ENCODE data around the gene MAVS. TPM values are rescaled to one million over a fixed set of nuclear protein-coding genes. Genes with fewer than 3 reads are reported as not detected.

The MAVS gene
- total RNA-seq, 1 experiment from 2014 or later = 23.4 TPM

DNA sequence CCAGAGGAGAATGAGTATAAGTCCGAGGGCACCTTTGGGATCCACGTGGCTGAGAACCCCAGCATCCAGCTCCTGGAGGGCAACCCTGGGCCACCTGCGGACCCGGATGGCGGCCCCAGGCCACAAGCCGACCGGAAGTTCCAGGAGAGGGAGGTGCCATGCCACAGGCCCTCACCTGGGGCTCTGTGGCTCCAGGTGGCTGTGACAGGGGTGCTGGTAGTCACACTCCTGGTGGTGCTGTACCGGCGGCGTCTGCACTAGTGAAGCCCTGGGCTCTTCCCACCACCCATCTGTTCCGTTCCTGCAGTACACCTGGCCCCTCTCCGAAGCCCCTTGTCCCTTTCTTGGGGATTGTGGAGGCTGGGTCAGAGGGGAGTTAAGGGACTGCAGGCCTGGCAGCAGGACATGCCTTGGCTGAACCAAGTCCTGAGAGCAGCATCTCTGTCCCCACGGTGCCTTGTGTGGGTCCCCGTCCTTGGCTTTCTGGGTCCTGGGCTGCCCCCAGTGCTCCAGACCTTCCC is 19.3 kb downstream of the MAVS start (continued):
- TF ChIP-seq, protein P1, sequence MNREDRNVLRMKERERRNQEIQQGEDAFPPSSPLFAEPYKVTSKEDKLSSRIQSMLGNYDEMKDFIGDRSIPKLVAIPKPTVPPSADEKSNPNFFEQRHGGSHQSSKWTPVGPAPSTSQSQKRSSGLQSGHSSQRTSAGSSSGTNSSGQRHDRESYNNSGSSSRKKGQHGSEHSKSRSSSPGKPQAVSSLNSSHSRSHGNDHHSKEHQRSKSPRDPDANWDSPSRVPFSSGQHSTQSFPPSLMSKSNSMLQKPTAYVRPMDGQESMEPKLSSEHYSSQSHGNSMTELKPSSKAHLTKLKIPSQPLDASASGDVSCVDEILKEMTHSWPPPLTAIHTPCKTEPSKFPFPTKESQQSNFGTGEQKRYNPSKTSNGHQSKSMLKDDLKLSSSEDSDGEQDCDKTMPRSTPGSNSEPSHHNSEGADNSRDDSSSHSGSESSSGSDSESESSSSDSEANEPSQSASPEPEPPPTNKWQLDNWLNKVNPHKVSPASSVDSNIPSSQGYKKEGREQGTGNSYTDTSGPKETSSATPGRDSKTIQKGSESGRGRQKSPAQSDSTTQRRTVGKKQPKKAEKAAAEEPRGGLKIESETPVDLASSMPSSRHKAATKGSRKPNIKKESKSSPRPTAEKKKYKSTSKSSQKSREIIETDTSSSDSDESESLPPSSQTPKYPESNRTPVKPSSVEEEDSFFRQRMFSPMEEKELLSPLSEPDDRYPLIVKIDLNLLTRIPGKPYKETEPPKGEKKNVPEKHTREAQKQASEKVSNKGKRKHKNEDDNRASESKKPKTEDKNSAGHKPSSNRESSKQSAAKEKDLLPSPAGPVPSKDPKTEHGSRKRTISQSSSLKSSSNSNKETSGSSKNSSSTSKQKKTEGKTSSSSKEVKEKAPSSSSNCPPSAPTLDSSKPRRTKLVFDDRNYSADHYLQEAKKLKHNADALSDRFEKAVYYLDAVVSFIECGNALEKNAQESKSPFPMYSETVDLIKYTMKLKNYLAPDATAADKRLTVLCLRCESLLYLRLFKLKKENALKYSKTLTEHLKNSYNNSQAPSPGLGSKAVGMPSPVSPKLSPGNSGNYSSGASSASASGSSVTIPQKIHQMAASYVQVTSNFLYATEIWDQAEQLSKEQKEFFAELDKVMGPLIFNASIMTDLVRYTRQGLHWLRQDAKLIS (CRISPR knock-in tag; IDR thresholded peaks at IDR 0.05; ENCODE audit: borderline replicate concordance) = no peak
- no peak for TF ChIP-seq FOXP1 (CRISPR knock-in tag; IDR thresholded peaks at IDR 0.05; ENCODE audit: borderline replicate concordance)
- TF ChIP-seq TEAD4 (CRISPR knock-in tag; IDR thresholded peaks at IDR 0.05) = no peak
- no peak for TF ChIP-seq ZNF416 (CRISPR knock-in tag; IDR thresholded peaks at IDR 0.05)
- no peak for TF ChIP-seq NFE2L1 (CRISPR knock-in tag; IDR thresholded peaks at IDR 0.05)
- no peak for TF ChIP-seq JAZF1 (CRISPR knock-in tag; IDR thresholded peaks at IDR 0.05)
- TF ChIP-seq EMX1 (CRISPR knock-in tag; IDR thresholded peaks at IDR 0.05) = no peak

DNA sequence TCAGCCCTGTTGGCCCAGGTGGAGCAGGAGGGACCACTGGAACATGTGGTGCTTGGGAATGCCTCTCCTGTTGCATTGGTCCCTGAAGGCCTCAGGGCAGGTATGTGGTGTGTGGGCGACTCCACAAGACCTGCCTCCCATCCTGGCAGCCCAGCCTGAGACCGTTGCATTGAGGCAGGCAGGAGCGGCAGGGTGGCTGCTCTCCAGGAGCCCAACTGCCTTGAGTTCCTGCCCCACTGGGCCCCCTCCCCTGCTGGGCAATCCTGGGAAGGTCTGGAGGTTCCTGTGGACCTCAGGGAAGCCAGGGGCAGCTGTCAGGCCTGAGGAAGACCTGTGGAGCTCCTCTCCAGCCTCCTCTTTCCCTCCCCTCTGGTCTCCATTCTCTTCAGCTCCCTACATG is 19.8 kb downstream of the MAVS start:
- ChIA-PET POLR2A (interaction anchor here (2.4 kb wide), 1 partner anchor 66 kb away, joined by 7 read pairs; no protein-coding TSS in a partner anchor), CTCF (interaction anchor here (1.0 to 3.8 kb wide), 3 partner anchors 12 to 219 kb away, joined by 3 to 26 read pairs (median 3); partner anchors contain the start of gene CENPB)
- no peak for ATAC-seq
- Mint-ChIP-seq H3K36me3 (peaks cover 32% of the 10 kb centered on the region), H3K4me3 (no peak overlapping the region), H3K4me1 (no peaks in the 10 kb centered on the region), H3K27me3 (ENCODE audit: low read depth) (no peaks in the 10 kb centered on the region), H3K9me3 (peaks cover 5% of the 10 kb centered on the region), H3K27ac (no peak overlapping the region)
- no peak for DNase-seq (ENCODE audit: low spot score)
- TF ChIP-seq JAZF1 (CRISPR knock-in tag; IDR thresholded peaks at IDR 0.05) = no peak
- TF ChIP-seq TCF7 (CRISPR knock-in tag; IDR thresholded peaks at IDR 0.05; ENCODE audit: low read depth) = no peak
- TF ChIP-seq, protein P2, sequence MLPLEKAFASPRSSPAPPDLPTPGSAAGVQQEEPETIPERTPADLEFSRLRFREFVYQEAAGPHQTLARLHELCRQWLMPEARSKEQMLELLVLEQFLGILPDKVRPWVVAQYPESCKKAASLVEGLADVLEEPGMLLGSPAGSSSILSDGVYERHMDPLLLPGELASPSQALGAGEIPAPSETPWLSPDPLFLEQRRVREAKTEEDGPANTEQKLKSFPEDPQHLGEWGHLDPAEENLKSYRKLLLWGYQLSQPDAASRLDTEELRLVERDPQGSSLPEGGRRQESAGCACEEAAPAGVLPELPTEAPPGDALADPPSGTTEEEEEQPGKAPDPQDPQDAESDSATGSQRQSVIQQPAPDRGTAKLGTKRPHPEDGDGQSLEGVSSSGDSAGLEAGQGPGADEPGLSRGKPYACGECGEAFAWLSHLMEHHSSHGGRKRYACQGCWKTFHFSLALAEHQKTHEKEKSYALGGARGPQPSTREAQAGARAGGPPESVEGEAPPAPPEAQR (CRISPR knock-in tag; IDR thresholded peaks at IDR 0.05) = no peak
- TF ChIP-seq, protein P3, sequence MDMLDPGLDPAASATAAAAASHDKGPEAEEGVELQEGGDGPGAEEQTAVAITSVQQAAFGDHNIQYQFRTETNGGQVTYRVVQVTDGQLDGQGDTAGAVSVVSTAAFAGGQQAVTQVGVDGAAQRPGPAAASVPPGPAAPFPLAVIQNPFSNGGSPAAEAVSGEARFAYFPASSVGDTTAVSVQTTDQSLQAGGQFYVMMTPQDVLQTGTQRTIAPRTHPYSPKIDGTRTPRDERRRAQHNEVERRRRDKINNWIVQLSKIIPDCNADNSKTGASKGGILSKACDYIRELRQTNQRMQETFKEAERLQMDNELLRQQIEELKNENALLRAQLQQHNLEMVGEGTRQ (CRISPR knock-in tag; IDR thresholded peaks at IDR 0.05) = no peak
- TF ChIP-seq NR3C1 (CRISPR knock-in tag; conservative IDR thresholded peaks at IDR 0.05; ENCODE audit: low read depth) = no peak
- TF ChIP-seq, protein P4, sequence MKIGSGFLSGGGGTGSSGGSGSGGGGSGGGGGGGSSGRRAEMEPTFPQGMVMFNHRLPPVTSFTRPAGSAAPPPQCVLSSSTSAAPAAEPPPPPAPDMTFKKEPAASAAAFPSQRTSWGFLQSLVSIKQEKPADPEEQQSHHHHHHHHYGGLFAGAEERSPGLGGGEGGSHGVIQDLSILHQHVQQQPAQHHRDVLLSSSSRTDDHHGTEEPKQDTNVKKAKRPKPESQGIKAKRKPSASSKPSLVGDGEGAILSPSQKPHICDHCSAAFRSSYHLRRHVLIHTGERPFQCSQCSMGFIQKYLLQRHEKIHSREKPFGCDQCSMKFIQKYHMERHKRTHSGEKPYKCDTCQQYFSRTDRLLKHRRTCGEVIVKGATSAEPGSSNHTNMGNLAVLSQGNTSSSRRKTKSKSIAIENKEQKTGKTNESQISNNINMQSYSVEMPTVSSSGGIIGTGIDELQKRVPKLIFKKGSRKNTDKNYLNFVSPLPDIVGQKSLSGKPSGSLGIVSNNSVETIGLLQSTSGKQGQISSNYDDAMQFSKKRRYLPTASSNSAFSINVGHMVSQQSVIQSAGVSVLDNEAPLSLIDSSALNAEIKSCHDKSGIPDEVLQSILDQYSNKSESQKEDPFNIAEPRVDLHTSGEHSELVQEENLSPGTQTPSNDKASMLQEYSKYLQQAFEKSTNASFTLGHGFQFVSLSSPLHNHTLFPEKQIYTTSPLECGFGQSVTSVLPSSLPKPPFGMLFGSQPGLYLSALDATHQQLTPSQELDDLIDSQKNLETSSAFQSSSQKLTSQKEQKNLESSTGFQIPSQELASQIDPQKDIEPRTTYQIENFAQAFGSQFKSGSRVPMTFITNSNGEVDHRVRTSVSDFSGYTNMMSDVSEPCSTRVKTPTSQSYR (CRISPR knock-in tag; IDR thresholded peaks at IDR 0.05) = no peak
- no peak for TF ChIP-seq ZNF396 (CRISPR knock-in tag; IDR thresholded peaks at IDR 0.05; ENCODE audit: borderline replicate concordance)
- TF ChIP-seq, protein P5, sequence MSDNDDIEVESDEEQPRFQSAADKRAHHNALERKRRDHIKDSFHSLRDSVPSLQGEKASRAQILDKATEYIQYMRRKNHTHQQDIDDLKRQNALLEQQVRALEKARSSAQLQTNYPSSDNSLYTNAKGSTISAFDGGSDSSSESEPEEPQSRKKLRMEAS (CRISPR knock-in tag; IDR thresholded peaks at IDR 0.05) = no peak
- TF ChIP-seq, protein P6, sequence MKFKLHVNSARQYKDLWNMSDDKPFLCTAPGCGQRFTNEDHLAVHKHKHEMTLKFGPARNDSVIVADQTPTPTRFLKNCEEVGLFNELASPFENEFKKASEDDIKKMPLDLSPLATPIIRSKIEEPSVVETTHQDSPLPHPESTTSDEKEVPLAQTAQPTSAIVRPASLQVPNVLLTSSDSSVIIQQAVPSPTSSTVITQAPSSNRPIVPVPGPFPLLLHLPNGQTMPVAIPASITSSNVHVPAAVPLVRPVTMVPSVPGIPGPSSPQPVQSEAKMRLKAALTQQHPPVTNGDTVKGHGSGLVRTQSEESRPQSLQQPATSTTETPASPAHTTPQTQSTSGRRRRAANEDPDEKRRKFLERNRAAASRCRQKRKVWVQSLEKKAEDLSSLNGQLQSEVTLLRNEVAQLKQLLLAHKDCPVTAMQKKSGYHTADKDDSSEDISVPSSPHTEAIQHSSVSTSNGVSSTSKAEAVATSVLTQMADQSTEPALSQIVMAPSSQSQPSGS (CRISPR knock-in tag; IDR thresholded peaks at IDR 0.05; ENCODE audit: borderline replicate concordance, low read depth) = no peak
